Fibroblast of lung (primary cell): ENCODE measurements around the gene RAB17. TPM values are rescaled to one million over a fixed set of nuclear protein-coding genes. Genes with fewer than 3 reads are reported as not detected.

ENCODE experiments used
- DNase-seq, 2 donors: peaks; one replicate each; pipeline versions ENCODE4 v3.0.0 to v3.0.0-alpha.2; 2010; ENCODE audit warnings: low read depth in 2 of 2
- H2AFZ ChIP-seq: 2 replicates; pipeline ENCODE4 v1.5.1; 2012; ENCODE audit warnings: low read length, control low read depth, inconsistent platforms
- H3K27ac ChIP-seq: 2 replicates; pipeline ENCODE4 v1.5.1; 2011; ENCODE audit warnings: low read length, control low read depth; ENCODE audit not compliant: insufficient read depth
- H3K27me3 ChIP-seq: 2 replicates; pipeline ENCODE4 v1.5.1; 2011; ENCODE audit warnings: mild to moderate bottlenecking, low read length; ENCODE audit not compliant: control insufficient read depth, insufficient read depth
- H3K36me3 ChIP-seq: 2 replicates; pipeline ENCODE4 v1.5.1; 2011; ENCODE audit warnings: low read length; ENCODE audit not compliant: control insufficient read depth, insufficient read depth
- H3K4me1 ChIP-seq: 2 replicates; pipeline ENCODE4 v1.5.1; 2011; ENCODE audit warnings: low read length; ENCODE audit not compliant: control insufficient read depth, insufficient read depth; ENCODE audit errors: extremely low read depth
- H3K4me2 ChIP-seq: 2 replicates; pipeline ENCODE4 v1.5.1; 2011; ENCODE audit warnings: low read length, control low read depth; ENCODE audit not compliant: insufficient read depth; ENCODE audit errors: extremely low read depth
- H3K4me3 ChIP-seq, 4 experiments: fragments of 200-600 bp in 1 of 4; sonication (generic) in 1 of 4; replicated peaks in 1 of 4; 2 replicates each; pipeline ENCODE4 v1.5.1; 2011 to 2016; ENCODE audit warnings: low read length in 4 of 4, low read depth in 3 of 4, mild to moderate bottlenecking in 3 of 4, control low read depth in 2 of 4, inconsistent platforms in 1 of 4, mixed read lengths in 1 of 4; ENCODE audit not compliant: insufficient read depth in 1 of 4; ENCODE audit errors: control extremely low read depth in 1 of 4
- H3K79me2 ChIP-seq: 2 replicates; pipeline ENCODE4 v1.5.1; 2012; ENCODE audit warnings: mild to moderate bottlenecking, low read length, inconsistent platforms; ENCODE audit not compliant: control insufficient read depth, insufficient read depth
- H3K9ac ChIP-seq: 2 replicates; pipeline ENCODE4 v1.5.1; 2011; ENCODE audit warnings: mild to moderate bottlenecking, low read length, control low read depth; ENCODE audit not compliant: insufficient read depth
- H3K9me3 ChIP-seq: 2 replicates; pipeline ENCODE4 v1.5.1; 2012; ENCODE audit warnings: low read depth, low read length; ENCODE audit not compliant: control insufficient read depth, insufficient read depth
- H4K20me1 ChIP-seq: 2 replicates; pipeline ENCODE4 v1.5.1; 2011; ENCODE audit warnings: low read length; ENCODE audit not compliant: control insufficient read depth, insufficient read depth; ENCODE audit errors: extremely low read depth
- CTCF ChIP-seq, 2 donors: IDR thresholded peaks in 1 of 2; conservative IDR thresholded peaks in 1 of 2; 1 replicate in 1 of 2; 2 replicates in 1 of 2; pipeline ENCODE4 v1.5.1; 2011 to 2012; ENCODE audit warnings: low read length in 2 of 2, control low read depth in 1 of 2, inconsistent platforms in 1 of 2, low read depth in 1 of 2, mild to moderate bottlenecking in 1 of 2
- EZH2 ChIP-seq: IDR thresholded peaks from 2 replicates; pipeline ENCODE4 v1.5.1; 2012; ENCODE audit warnings: low read length, control low read depth, mild to moderate bottlenecking; ENCODE audit errors: missing control alignments
- polyA plus RNA-seq, 2 donors: library from polyadenylated mRNA; depleted of rRNA in 1 of 2; stranded (reverse) in 1 of 2; unstranded in 1 of 2; fragments of >200 nt; gene quantifications; 2 replicates each; pipeline ENCODE4 v1.2.1, GENCODE V29; 2011 to 2012; ENCODE audit warnings: missing spikeins in 1 of 2
- total RNA-seq: library from RNA; depleted of rRNA; stranded (reverse); fragments of >200 nt; gene quantifications from 2 replicates; pipeline ENCODE4 v1.2.1, GENCODE V29; 2014

RAB17 gene
- total and polyA plus RNA-seq, 2 donors (not counting 1 experiment from before 2014, with no cell fraction given): 0.17 to 0.22 TPM

GRCh38 chr2:237546040-237546875, 44.3 kb downstream of the RAB17 start:
- H3K79me2 ChIP-seq: no peaks in the 10 kb centered on the region
- no peaks in the 10 kb centered on the region for H3K36me3 ChIP-seq
- no peak overlapping the region for H2AFZ ChIP-seq
- H3K27me3 ChIP-seq: no peaks in the 10 kb centered on the region
- no peaks in the 10 kb centered on the region for H3K4me1 ChIP-seq
- no peak overlapping the region for H3K4me3 ChIP-seq
- TF ChIP-seq CTCF (conservative IDR thresholded peaks at IDR 0.05 in 1 of 2, IDR thresholded peaks at IDR 0.05 in 1 of 2; ENCODE audit: low read depth in 1 of 2, low read length in 2 of 2) (no peak), EZH2 (no peak)
- H3K4me2 ChIP-seq: no peak overlapping the region
- H3K9me3 ChIP-seq: no peaks in the 10 kb centered on the region
- no peak for DNase-seq
- H3K27ac ChIP-seq: no peak overlapping the region
- H4K20me1 ChIP-seq: no peaks in the 10 kb centered on the region
- no peak overlapping the region for H3K9ac ChIP-seq

GRCh38 chr2:237542001-237542704, 48.4 kb downstream of the RAB17 start:
- H3K9ac ChIP-seq: no peak overlapping the region
- DNase-seq: no peak

More at GRCh38 chr2:237542001-237542704, 48.4 kb downstream of the RAB17 start:
- Histone ChIP-seq H3K4me1 (peaks cover 8% of the 10 kb centered on the region), H4K20me1 (no peaks in the 10 kb centered on the region), H2AFZ (no peak overlapping the region), H3K9me3 (no peaks in the 10 kb centered on the region), H3K79me2 (no peaks in the 10 kb centered on the region), H3K27ac (no peak overlapping the region), H3K4me2 (no peak overlapping the region), H3K36me3 (no peaks in the 10 kb centered on the region), H3K4me3 (no peak overlapping the region), H3K27me3 (no peaks in the 10 kb centered on the region)
- TF ChIP-seq CTCF (conservative IDR thresholded peaks at IDR 0.05 in 1 of 2, IDR thresholded peaks at IDR 0.05 in 1 of 2; ENCODE audit: low read depth in 1 of 2, low read length in 2 of 2) (no peak), EZH2 (no peak)
